H1 (cell line): ENCODE data around the gene LARP4B. TPM values are rescaled to one million over a fixed set of nuclear protein-coding genes. Genes with fewer than 3 reads are reported as not detected.

Experiments
- CTCF ChIA-PET: fragments of 300-600 bp; sonication (Branson Sonifier 250); formaldehyde crosslinking; loops from one replicate; lab custom pipeline; 2021; ENCODE audit not compliant: partially characterized antibody; lab: Charles Lee
- POLR2A ChIA-PET: fragments of 300-600 bp; sonication (Branson Sonifier 250); formaldehyde crosslinking; loops from one replicate; lab custom pipeline; 2021; ENCODE audit warnings: inconsistent platforms; ENCODE audit not compliant: partially characterized antibody; lab: Charles Lee
- DNase-seq, 2 experiments: peaks; one replicate each; pipeline versions ENCODE4 v3.0.0 to v3.0.0-alpha.2; 2010 to 2022; ENCODE audit warnings: low spot score in 2 of 2, low read depth in 1 of 2, mixed read lengths in 1 of 2
- FAIRE-seq: peaks from 2 replicates; lab custom pipeline; 2011; peaks lifted over from hg19 to GRCh38; lab: Jason Lieb, UNC
- H2AFZ ChIP-seq: 2 replicates; pipeline ENCODE4 v1.8.1; 2012; ENCODE audit warnings: low read length, inconsistent platforms
- H2AK5ac ChIP-seq: 2 replicates; pipeline ENCODE4 v1.6.1; 2013; ENCODE audit warnings: low read depth, low read length
- H2BK120ac ChIP-seq: replicated peaks from 2 replicates; pipeline ENCODE3; 2013; ENCODE audit warnings: low read depth, low read length, inconsistent platforms
- H2BK12ac ChIP-seq: 2 replicates; pipeline ENCODE4 v1.6.1; 2013; ENCODE audit warnings: low read depth, low read length
- H2BK15ac ChIP-seq: 2 replicates; pipeline ENCODE4 v1.6.1; 2013; ENCODE audit warnings: low read length
- H2BK20ac ChIP-seq: 2 replicates; pipeline ENCODE4 v1.6.1; 2013; ENCODE audit warnings: low read length
- H2BK5ac ChIP-seq: 2 replicates; pipeline ENCODE4 v1.6.1; 2013; ENCODE audit warnings: low read depth, low read length
- H3K14ac ChIP-seq: 2 replicates; pipeline ENCODE4 v1.6.1; 2013; ENCODE audit warnings: inconsistent platforms; ENCODE audit not compliant: insufficient read length
- H3K18ac ChIP-seq: 2 replicates; pipeline ENCODE4 v1.6.1; 2013; ENCODE audit warnings: low read length; ENCODE audit errors: extremely low read depth
- H3K23ac ChIP-seq: 2 replicates; pipeline ENCODE4 v1.6.1; 2013; ENCODE audit warnings: inconsistent platforms; ENCODE audit not compliant: insufficient read length
- H3K23me2 ChIP-seq: 2 replicates; pipeline ENCODE4 v1.6.1; 2013; ENCODE audit warnings: low read depth, low read length
- H3K27ac ChIP-seq: 2 replicates; pipeline ENCODE4 v1.6.1; 2011; ENCODE audit warnings: low read depth, low read length, inconsistent platforms
- H3K27me3 ChIP-seq, 4 experiments: replicated peaks in 1 of 4; 1 replicate in 1 of 4; 2 replicates in 3 of 4; pipeline versions ENCODE4 v1.6.1 to v1.8.1; 2011 to 2013; ENCODE audit warnings: low read length in 3 of 4, mild to moderate bottlenecking in 3 of 4, inconsistent platforms in 2 of 4, mixed read lengths in 2 of 4, moderate library complexity in 1 of 4; ENCODE audit not compliant: control insufficient read depth in 3 of 4, insufficient read depth in 3 of 4; ENCODE audit errors: extremely low read depth in 1 of 4
- H3K36me3 ChIP-seq, 4 experiments: 2 replicates each; pipeline versions ENCODE4 v1.6.1 to v1.8.1; 2011 to 2013; ENCODE audit warnings: mild to moderate bottlenecking in 4 of 4, low read length in 3 of 4, moderate library complexity in 2 of 4, control low read depth in 1 of 4, inconsistent platforms in 1 of 4; ENCODE audit not compliant: insufficient read depth in 4 of 4, control insufficient read depth in 2 of 4
- H3K4ac ChIP-seq: replicated peaks from 2 replicates; pipeline ENCODE3; 2013; ENCODE audit warnings: low read length, low read depth, mixed read lengths, inconsistent platforms; ENCODE audit not compliant: insufficient read length
- H3K4me1 ChIP-seq, 4 experiments: replicated peaks in 1 of 4; 1 replicate in 1 of 4; 2 replicates in 3 of 4; pipeline versions ENCODE4 v1.6.1 to v1.8.1; 2011 to 2013; ENCODE audit warnings: low read length in 3 of 4, inconsistent platforms in 2 of 4, mixed read lengths in 1 of 4; ENCODE audit not compliant: insufficient read depth in 4 of 4, control insufficient read depth in 3 of 4
- H3K4me2 ChIP-seq, 2 experiments: 2 replicates each; pipeline versions ENCODE4 v1.6.1 to v1.8.1; 2011 to 2013; ENCODE audit warnings: low read depth in 2 of 2, low read length in 2 of 2, control low read depth in 1 of 2, inconsistent platforms in 1 of 2, mild to moderate bottlenecking in 1 of 2; ENCODE audit not compliant: insufficient read depth in 1 of 2
- H3K4me3 ChIP-seq, 4 experiments: fragments of 200-600, 300-600 bp in 1 of 4; sonication (generic), shearing (Covaris generic), sonication (Bioruptor Twin) in 1 of 4; 2 replicates each; pipeline versions ENCODE4 v1.5.1 to v1.8.1; 2011 to 2016; ENCODE audit warnings: low read length in 4 of 4, low read depth in 3 of 4, control low read depth in 2 of 4, inconsistent platforms in 2 of 4, mild to moderate bottlenecking in 2 of 4, mixed read lengths in 1 of 4, moderate library complexity in 1 of 4; ENCODE audit not compliant: insufficient read depth in 2 of 4; ENCODE audit errors: extremely low read depth in 1 of 4
- H3K56ac ChIP-seq: replicated peaks from 2 replicates; pipeline ENCODE3; 2013; ENCODE audit warnings: low read depth, mild to moderate bottlenecking, mixed read lengths, low read length, inconsistent platforms; ENCODE audit not compliant: insufficient read length
- H3K79me1 ChIP-seq: 2 replicates; pipeline ENCODE4 v1.6.1; 2013; ENCODE audit warnings: low read depth, low read length, control low read depth
- H3K79me2 ChIP-seq, 2 experiments: 2 replicates each; pipeline versions ENCODE4 v1.6.1 to v1.8.1; 2012 to 2013; ENCODE audit warnings: low read length in 2 of 2, mild to moderate bottlenecking in 2 of 2, inconsistent platforms in 1 of 2; ENCODE audit not compliant: insufficient read depth in 2 of 2, control insufficient read depth in 1 of 2
- H3K9ac ChIP-seq, 4 experiments: replicated peaks in 1 of 4; 1 replicate in 1 of 4; 2 replicates in 3 of 4; pipeline versions ENCODE4 v1.6.1 to v1.8.1; 2011 to 2013; ENCODE audit warnings: low read depth in 3 of 4, low read length in 3 of 4, control low read depth in 2 of 4, mild to moderate bottlenecking in 2 of 4, moderate library complexity in 2 of 4, inconsistent platforms in 1 of 4; ENCODE audit errors: extremely low read depth in 1 of 4
- H3K9me3 ChIP-seq, 2 experiments: 2 replicates each; pipeline versions ENCODE4 v1.6.1 to v1.8.1; 2012 to 2013; ENCODE audit warnings: mild to moderate bottlenecking in 2 of 2, moderate library complexity in 2 of 2, control low read depth in 1 of 2, inconsistent platforms in 1 of 2, low read depth in 1 of 2, low read length in 1 of 2, mixed read lengths in 1 of 2; ENCODE audit not compliant: insufficient read depth in 2 of 2
- H4K20me1 ChIP-seq, 2 experiments: replicated peaks in 1 of 2; 2 replicates each; pipeline versions ENCODE3 to v1.8.1; 2011 to 2013; ENCODE audit warnings: inconsistent platforms in 2 of 2, low read length in 2 of 2, mild to moderate bottlenecking in 1 of 2; ENCODE audit not compliant: insufficient read depth in 2 of 2, control insufficient read depth in 1 of 2
- H4K5ac ChIP-seq: 2 replicates; pipeline ENCODE4 v1.6.1; 2013; ENCODE audit warnings: low read length, low read depth, mixed read lengths, inconsistent platforms; ENCODE audit not compliant: insufficient read length
- H4K8ac ChIP-seq: 2 replicates; pipeline ENCODE4 v1.8.0; 2013; ENCODE audit warnings: mild to moderate bottlenecking, moderate library complexity, low read length, inconsistent platforms; ENCODE audit not compliant: insufficient read depth; ENCODE audit errors: extremely low read depth
- H4K91ac ChIP-seq: replicated peaks from 2 replicates; pipeline ENCODE3; 2013; ENCODE audit warnings: low read length, mixed read lengths, inconsistent platforms; ENCODE audit not compliant: insufficient read length
- RXRA ChIP-seq: IDR thresholded peaks from 2 replicates; pipeline ENCODE4 v1.6.1; 2011; ENCODE audit warnings: low read depth, mild to moderate bottlenecking, low read length, moderate library complexity; ENCODE audit not compliant: insufficient read depth
- TCF12 ChIP-seq: IDR thresholded peaks from 2 replicates; pipeline ENCODE4 v1.6.1; 2011; ENCODE audit warnings: low read depth, mild to moderate bottlenecking, low read length
- WGBS, 2 experiments: shearing (Covaris generic) in 1 of 2; methylation state at CpG; one replicate each; pipeline versions ENCODE4 v1.1.6 to v1.1.7; 2013 to 2015; ENCODE audit warnings: low lambda C conversion rate in 2 of 2, mixed read lengths in 2 of 2, inconsistent platforms in 1 of 2, low coverage in 1 of 2, missing lambda C conversion rate in 1 of 2; ENCODE audit not compliant: insufficient replicate concordance in 2 of 2, insufficient coverage in 1 of 2, insufficient read length in 1 of 2; ENCODE audit errors: extremely low coverage in 1 of 2, missing lambda C conversion rate in 1 of 2; 5-methylcytosine and 5-hydroxymethylcytosine counted together
- polyA plus RNA-seq, 7 experiments: library from polyadenylated mRNA; depleted of rRNA in 3 of 7; stranded (reverse) in 5 of 7; unstranded in 2 of 7; fragments of >200 nt in 5 of 7; fragments of 200-250 nt in 2 of 7; gene quantifications; 1 replicate in 5 of 7; 2 replicates in 1 of 7; 4 replicates in 1 of 7; pipeline versions ENCODE4 v1.2.1 to v1.2.3, GENCODE V29; 2011 to 2013; ENCODE audit warnings: missing spikeins in 2 of 7, mixed read lengths in 2 of 7
- total RNA-seq: library from RNA; stranded (reverse); fragmentation: NEBNext Ultra II Directional; extraction: Animal tissue kit (Norgen Biotek cat#: 25700); gene quantifications from 2 replicates; pipeline ENCODE4 v1.2.1, GENCODE V29; 2021

LARP4B gene
- total and polyA plus RNA-seq, 2 of the 8 experiments (the other 6 are each of a cell fraction or from before 2014, with no cell fraction given) = 20.1 to 78.6 TPM

GRCh38 chr10:876438-876837, 55.1 kb downstream of the LARP4B start:
- no peak for TF ChIP-seq RXRA
- TF ChIP-seq TCF12 = no peak
- ChIA-PET CTCF (interaction anchor here (0.7 to 3.2 kb wide), 2 partner anchors 11 to 327 kb away, joined by 3 to 11 read pairs; no protein-coding TSS in a partner anchor), POLR2A (no interaction called here)
- Histone ChIP-seq H4K91ac (no peak overlapping the region), H3K18ac (no peak overlapping the region), H2BK15ac (no peak overlapping the region), H4K20me1 (peaks cover 10 to 16% of the 10 kb centered on the region in 2 experiments), H3K14ac (no peak overlapping the region), H3K79me1 (peaks cover 14% of the 10 kb centered on the region; the same call in 1 of the 2 replicates), H3K27ac (no peak overlapping the region), H3K4me1 (no peaks in the 10 kb centered on the region), H2AK5ac (no peak overlapping the region), H2BK20ac (no peak overlapping the region), H4K8ac (no peak overlapping the region), H3K4me2 (no peak overlapping the region), H3K9me3 (no peaks in the 10 kb centered on the region), H3K9ac (no peak overlapping the region), H3K4ac (no peak overlapping the region), H2BK12ac (no peak overlapping the region), H3K23me2 (no peaks in the 10 kb centered on the region), H3K4me3 (no peak overlapping the region), H2BK120ac (no peak overlapping the region), H4K5ac (no peak overlapping the region), H3K27me3 (no peaks in the 10 kb centered on the region), H3K56ac (no peak overlapping the region), H2AFZ (no peak overlapping the region), H3K23ac (no peak overlapping the region), H3K79me2 (peaks cover 0 to 38% of the 10 kb centered on the region in 2 experiments; a peak in 3 of 4 replicates), H2BK5ac (no peak overlapping the region), H3K36me3 (peaks cover 8 to 20% (median 16%) of the 10 kb centered on the region in 4 experiments; a peak in 6 of 8 replicates)
- no peak for DNase-seq
- WGBS, 2 experiments = 86% methylated on average over 2 of the region's 2 CpGs; no CpG with 5 or more reads in 1 of the 2 experiments
- FAIRE-seq = no peak
